NCI-H2081 treated with DMSO at 0.1 percent for 48 hours (cell line): ENCODE results near the gene KLHL4.
"Not testable (repeated sequence)": the region's sequence is repeated elsewhere in the genome, so short reads cannot be mapped to it uniquely, and the experiment has no call there.

Experiments used
- DNase-seq: peaks from one replicate; lab custom pipeline; 2025; lab: John Stamatoyannopoulos, UW

KLHL4 gene

DNA sequence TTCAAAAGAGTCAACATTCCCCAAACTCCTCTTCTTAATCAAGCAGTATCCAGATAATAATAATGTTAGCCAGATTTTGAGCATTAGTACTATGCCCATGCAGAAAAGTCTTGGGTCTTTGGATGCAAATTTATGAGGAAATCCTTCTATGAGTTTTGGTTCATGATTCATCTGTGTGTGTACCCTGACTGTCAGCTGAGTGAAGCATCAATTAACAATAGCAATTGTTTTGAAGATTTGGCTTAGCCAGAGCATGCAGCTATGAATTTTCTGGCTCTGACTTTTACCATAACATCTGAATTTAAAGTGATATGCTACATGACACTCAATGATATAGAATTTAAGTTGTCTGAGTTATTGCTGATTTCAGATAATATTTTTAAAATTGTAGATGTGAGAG is 145.8 kb downstream of the KLHL4 start:
- DNase-seq = no peak

DNA sequence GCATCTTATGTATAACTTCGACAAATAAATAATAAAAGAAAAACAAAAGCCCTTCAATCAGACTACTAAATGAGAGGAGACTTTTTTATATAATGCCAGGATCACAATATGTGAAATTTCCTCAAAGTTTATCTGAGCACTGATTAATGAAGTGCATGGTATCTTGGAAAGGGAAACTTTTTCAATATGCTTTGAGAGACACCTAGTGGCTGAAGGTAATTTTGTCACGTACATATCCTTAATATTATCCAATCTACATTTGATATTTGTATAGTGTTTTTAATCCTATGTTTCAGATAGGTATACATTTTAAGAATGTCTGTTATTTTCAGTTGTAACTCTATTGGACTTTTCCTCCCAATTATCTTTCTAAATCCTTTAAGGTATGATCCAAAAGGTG is 146.8 kb downstream of the KLHL4 start:
- no peak for DNase-seq

DNA sequence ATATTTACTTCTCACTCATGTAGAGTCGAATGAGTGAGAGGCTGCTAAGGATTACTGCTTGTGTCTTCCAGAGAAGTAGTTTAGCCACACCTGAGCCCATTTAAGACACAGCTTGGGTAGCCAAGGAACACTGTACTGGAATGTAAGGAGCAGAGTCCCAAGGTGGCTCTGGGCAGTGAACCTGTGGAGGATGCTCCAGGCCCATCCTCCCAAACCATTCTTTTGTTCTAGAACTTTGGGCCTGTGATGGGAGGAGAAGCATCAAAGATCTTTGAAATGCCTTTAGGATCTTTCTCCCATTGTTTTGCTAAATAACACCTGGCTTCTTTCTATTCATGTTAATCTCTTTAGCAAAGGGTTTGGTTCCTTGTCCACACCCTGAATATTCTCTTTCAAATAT is 162.2 kb downstream of the KLHL4 start:
- no peak for DNase-seq

DNA sequence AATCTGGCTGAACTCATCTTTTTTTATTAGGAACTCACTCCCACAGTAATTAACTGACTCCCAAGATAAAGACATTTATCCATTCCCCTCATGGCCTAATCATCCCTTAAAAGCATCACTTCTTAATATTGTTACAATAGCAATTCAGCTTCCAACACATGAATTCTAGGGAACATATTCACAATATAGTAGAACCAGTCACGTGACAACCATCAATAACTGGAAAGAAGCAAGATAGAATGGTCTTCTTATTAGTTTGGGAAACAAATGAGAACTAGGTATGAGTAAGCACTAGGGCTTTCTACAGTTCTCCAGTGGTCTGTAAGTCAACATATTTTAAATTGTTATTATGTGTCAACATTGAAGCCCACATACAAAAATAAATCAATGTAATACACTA is 170.1 kb downstream of the KLHL4 start:
- no peak for DNase-seq

DNA sequence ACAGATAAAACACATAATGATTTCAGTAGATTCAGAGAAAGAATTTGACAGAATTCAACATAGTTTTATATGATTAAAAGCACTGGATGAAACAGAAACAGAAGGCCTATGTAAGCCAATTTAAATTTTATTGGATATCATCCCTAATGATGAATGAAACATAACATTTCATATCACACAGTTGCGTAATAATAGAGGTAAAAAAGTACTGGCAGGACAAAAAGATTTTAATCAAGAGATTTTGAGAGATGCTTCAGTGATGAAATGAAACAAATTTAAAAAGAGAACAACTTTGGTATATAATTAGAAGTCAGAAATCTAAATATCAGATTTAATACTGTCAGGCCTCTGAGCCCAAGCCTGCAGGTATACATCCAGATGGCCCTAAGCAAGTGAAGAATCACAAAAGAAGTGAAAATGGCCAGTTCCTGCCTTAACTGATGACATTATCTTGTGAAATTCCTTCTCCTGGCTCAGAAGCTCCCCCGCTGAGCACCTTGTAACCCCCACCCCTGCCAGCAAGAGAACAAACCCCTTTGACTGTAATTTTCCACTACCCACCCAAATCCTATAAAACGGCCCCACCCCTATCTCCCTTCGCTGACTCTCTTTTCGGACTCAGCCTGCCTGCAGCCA is 170.6 kb downstream of the KLHL4 start:
- DNase-seq = not testable (repeated sequence)

DNA sequence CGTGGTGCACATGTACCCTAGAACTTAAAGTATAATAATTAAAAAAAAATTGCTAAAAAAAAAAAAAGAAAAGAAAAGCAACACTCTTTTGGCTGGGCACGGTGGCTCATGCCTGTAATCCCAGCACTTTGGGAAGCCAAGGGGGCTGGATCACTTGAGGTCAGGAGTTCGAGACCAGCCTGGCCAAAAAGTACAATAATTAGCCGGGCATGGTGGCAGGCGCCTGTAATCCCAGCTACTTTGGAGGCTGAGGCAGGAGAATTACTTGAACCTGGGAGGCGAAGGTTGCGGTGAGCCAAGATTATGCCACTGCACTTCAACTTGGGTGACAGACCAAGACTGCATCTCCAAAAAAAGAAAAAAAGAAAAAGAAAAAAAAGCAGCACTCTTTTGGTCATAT is 171.6 kb downstream of the KLHL4 start:
- DNase-seq = not testable (repeated sequence)

DNA sequence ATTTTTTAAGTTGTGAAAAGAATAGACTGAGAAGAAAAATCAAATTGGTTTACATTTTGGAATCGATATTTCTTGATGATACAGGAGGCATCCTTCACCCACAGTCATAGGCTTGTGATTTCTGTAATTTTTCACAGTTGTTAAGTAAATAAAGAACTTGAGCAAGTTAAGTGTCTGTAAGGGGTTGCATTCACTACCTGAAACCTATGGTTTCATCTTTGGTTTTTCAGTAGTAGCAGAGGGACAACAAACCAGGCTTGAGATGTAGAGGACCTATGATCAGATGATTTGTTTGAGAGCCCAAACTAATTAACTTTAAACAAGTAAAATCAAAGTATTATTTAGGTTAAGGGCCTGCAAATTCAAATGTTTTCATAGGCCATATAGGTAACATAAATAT is 175.6 kb downstream of the KLHL4 start:
- no peak for DNase-seq

DNA sequence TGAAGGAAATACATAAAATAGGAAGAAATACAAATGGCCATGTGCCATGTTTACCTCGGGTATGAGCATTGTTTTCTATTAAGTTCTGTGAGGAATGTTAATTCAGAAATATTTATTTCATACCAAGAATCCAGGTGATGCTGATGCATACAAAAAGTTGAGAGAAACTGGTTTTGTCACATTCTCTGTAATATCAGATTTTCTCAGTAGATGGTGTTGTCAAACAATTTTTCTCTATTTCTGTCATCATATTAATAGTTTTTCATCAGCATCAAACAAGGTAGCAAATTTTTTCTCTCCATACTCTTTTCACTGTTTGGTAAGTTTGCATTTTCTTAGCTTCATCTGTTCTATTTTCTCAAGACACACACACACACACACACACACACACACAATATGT is 179.8 kb downstream of the KLHL4 start:
- DNase-seq = no peak

DNA sequence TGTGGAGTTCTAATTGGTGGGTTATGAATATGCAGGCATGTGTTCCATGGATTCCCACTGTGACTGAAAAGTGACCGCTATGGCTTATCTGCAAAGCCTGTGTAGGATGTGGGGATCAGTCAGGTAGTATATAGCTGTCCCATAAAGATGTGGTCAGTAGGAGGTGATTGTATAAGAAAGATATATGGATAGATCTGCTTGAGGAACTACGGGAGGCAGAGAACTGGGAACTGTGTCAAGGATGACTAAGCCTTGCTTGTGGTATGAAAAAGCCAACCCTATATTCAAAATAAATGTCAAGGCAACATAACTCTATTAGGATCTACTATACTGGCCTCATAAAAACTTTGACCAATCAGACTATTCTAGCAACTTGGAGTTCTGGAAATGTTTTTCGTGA is 185.2 kb downstream of the KLHL4 start:
- DNase-seq = no peak

DNA sequence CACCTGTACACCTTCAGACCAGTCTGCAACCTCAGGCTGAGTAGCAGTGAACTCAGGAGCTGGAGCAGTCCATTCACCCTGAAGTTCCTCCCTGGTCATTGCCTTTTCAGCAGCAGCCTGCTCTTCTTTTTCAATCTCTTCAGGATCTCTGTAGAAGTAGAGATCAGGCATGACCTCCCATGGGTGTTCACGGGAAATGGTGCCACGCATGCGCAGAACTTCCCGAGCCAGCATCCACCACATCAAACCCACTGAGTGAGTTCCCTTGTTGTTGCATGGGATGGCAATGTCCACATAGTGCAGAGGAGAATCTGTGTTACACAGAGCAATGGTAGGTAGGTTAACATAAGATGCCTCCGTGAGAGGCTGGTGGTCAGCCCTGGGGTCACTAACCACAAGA is 185.9 kb downstream of the KLHL4 start:
- not testable (repeated sequence) for DNase-seq

DNA sequence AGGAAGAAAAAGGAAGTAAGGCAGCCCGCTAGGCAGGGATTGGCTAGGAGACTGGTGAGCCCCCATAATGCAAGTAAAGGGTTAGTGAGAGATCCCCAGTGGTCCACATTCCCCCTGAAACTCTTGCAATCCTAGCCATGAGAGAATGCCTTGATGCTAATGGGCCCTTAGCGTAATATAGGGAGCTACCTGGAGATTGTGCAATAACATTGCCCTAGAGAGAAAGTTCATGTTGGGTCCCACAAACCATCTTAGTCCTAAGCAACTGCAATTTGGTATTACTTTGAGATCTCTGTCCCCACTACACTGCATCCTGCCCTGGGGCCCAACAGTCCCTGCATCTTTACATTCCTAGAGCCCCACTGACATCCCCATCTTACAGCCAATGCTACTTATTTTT is 188.5 kb downstream of the KLHL4 start:
- DNase-seq = no peak

DNA sequence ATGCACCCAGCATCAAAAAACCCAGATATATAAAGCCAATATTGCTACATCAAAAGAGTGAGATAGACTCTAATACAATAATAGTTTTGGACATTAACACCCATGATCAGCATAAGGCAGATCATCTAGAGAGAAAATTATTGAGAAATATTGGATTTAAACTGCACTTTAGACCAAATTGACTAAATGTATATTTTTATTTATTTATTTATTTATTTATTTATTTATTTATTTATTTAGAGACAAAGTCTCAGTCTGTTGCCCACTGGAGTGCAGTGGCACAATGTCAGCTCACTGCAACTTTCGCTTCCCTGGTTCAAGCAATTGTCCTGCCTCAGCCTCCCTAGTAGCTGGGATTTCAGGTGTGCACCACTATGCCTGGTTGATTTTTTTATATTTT is 193.0 kb downstream of the KLHL4 start:
- no peak for DNase-seq
